HFF-Myc (cell line): ENCODE data around the gene MS4A15.

Experiments
- DNase-seq: peaks from one replicate; pipeline ENCODE4 v3.0.0-alpha.2; 2011; ENCODE audit warnings: low read depth; ENCODE audit errors: extremely low read depth
- H3K4me3 ChIP-seq: replicated peaks from 2 replicates; pipeline ENCODE4 v1.5.1; 2011; ENCODE audit warnings: low read depth, mild to moderate bottlenecking, control low read depth, low read length
- CTCF ChIP-seq: IDR thresholded peaks from 2 replicates; pipeline ENCODE4 v1.5.1; 2012; ENCODE audit warnings: mild to moderate bottlenecking, low read depth, low read length, control low read depth; ENCODE audit errors: missing control alignments

MS4A15 gene

GRCh38 chr11:60781286-60781980, 24.8 kb downstream of the MS4A15 start:
- no peak for TF ChIP-seq CTCF
- no peak overlapping the region for H3K4me3 ChIP-seq
- DNase-seq = no peak

- no peak overlapping the region for H3K4me3 ChIP-seq
- no peak for DNase-seq
- TF ChIP-seq CTCF = no peak
These were observed 25.3 kb downstream of the MS4A15 start for GRCh38 chr11:60781981-60782316.

GRCh38 chr11:60782393-60783140, 25.9 kb downstream of the MS4A15 start:
- TF ChIP-seq CTCF = no peak
- DNase-seq = no peak

GRCh38 chr11:60783141-60783484, 26.4 kb downstream of the MS4A15 start:
- H3K4me3 ChIP-seq = no peak overlapping the region
- no peak for TF ChIP-seq CTCF
- DNase-seq = no peak

More at GRCh38 chr11:60782393-60783140, 25.9 kb downstream of the MS4A15 start:
- H3K4me3 ChIP-seq = no peak overlapping the region

GRCh38 chr11:60783911-60784310, 27.2 kb downstream of the MS4A15 start:
- no peak for TF ChIP-seq CTCF
- DNase-seq = no peak
- H3K4me3 ChIP-seq = no peak overlapping the region

GRCh38 chr11:60785136-60785535, 28.5 kb downstream of the MS4A15 start, which contains the start of gene MS4A10:
TSS of gene MS4A10 (plus strand) at chr11:60785333. CDS start at chr11:60790336, 5,003 bp downstream.
- DNase-seq = no peak
- no peak for TF ChIP-seq CTCF
- no peak within 1 kb of the TSS for H3K4me3 ChIP-seq
